Keratinocyte (primary cell): Measurements from ENCODE around the gene ADAMTS7.
"Not testable (repeated sequence)": the region's sequence is repeated elsewhere in the genome, so short reads cannot be mapped to it uniquely, and the experiment has no call there.

Experiments
- CTCF ChIP-seq, 3 experiments: IDR thresholded peaks in 1 of 3; conservative IDR thresholded peaks in 1 of 3; optimal IDR thresholded peaks in 1 of 3; 2 replicates in 2 of 3; 3 replicates in 1 of 3; pipeline versions ENCODE3 to v1.5.1; 2011; ENCODE audit warnings: low read length in 3 of 3, mild to moderate bottlenecking in 3 of 3, moderate library complexity in 2 of 3, control low read depth in 1 of 3, inconsistent platforms in 1 of 3; ENCODE audit not compliant: insufficient read depth in 2 of 3; ENCODE audit errors: extremely low read depth in 1 of 3
- EZH2 ChIP-seq: IDR thresholded peaks from one replicate; pipeline ENCODE4 v1.6.1; 2012; ENCODE audit warnings: inconsistent platforms, mild to moderate bottlenecking, low read length, moderate library complexity

- not testable (repeated sequence) for TF ChIP-seq CTCF (optimal IDR thresholded peaks at IDR 0.05 in 1 of 3, IDR thresholded peaks at IDR 0.05 in 1 of 3, conservative IDR thresholded peaks at IDR 0.05 in 1 of 3; ENCODE audit: extremely low read depth in 1 of 3, insufficient read depth in 2 of 3, low read length in 3 of 3); EZH2
These were observed 12.2 kb downstream of the ADAMTS7 start for GRCh38 chr15:78799102-78799501.
